OCI-LY1 (cell line): ENCODE data around the gene PRDM8.

ENCODE experiments used
- CTCF ChIP-seq: fragments of 200-600 bp; sonication (generic), shearing (Covaris generic); IDR thresholded peaks from 2 replicates; pipeline ENCODE4 v1.5.1; 2017; ENCODE audit warnings: mild to moderate bottlenecking, antibody characterized with exemption, low read length, moderate library complexity, mixed read lengths
- EZH2 ChIP-seq: fragments of 200-600 bp; sonication (generic), shearing (Covaris generic); IDR thresholded peaks from 2 replicates; pipeline ENCODE4 v1.8.0; 2017; ENCODE audit warnings: borderline replicate concordance, mixed run types, mild to moderate bottlenecking, antibody characterized with exemption, low read length, moderate library complexity, mixed read lengths

GRCh38 chr4:80213117-80213815 lies 16.0 kb downstream of the PRDM8 start:
- TF ChIP-seq CTCF: no peak
- TF ChIP-seq EZH2: no peak
